CD4-positive, alpha-beta T cell (primary cell): Measurements from ENCODE around the gene CTIF. TPM values are rescaled to one million over a fixed set of nuclear protein-coding genes. Genes with fewer than 3 reads are reported as not detected.
A peak's percentile ranks its signal among the peaks of the same experiment; 100 is the strongest.

Experiments used
- ATAC-seq: fragments of 200-7000 bp; cut with Tn5 transposase; one replicate; pipeline ENCODE4 v1.10.0; 2022; ENCODE audit warnings: mild to moderate bottlenecking; ENCODE audit not compliant: poor library complexity
- CTCF ChIA-PET: fragments of 350-600 bp; sonication (Branson Sonifier 250); formaldehyde crosslinking; loops from one replicate; lab custom pipeline; 2021; ENCODE audit warnings: antibody characterized with exemption, inconsistent platforms; lab: Charles Lee
- POLR2A ChIA-PET: fragments of 350-600 bp; sonication (Branson Sonifier 250); formaldehyde crosslinking; loops from one replicate; lab custom pipeline; 2021; ENCODE audit warnings: antibody characterized with exemption, inconsistent platforms; lab: Charles Lee
- DNase-seq, 14 experiments: peaks; one replicate each; pipeline ENCODE4 v3.0.0-alpha.2; 2013 to 2020; ENCODE audit warnings: mixed read lengths in 2 of 14
- H3K27ac ChIP-seq, 2 donors: one replicate each; pipeline versions ENCODE4 v1.5.1 to v1.7.0; 2013; ENCODE audit warnings: low read length in 2 of 2, low read depth in 1 of 2, mild to moderate bottlenecking in 1 of 2
- H3K27me3 ChIP-seq, 2 experiments: 1 replicate in 1 of 2; 2 replicates in 1 of 2; pipeline versions ENCODE4 v1.6.1 to v1.7.0; 2013; ENCODE audit warnings: low read length in 2 of 2, control low read depth in 1 of 2, mild to moderate bottlenecking in 1 of 2, moderate library complexity in 1 of 2; ENCODE audit not compliant: insufficient read depth in 2 of 2, control insufficient read depth in 1 of 2
- H3K36me3 ChIP-seq: one replicate; pipeline ENCODE4 v1.6.1; 2013; ENCODE audit warnings: low read length, control low read depth; ENCODE audit not compliant: insufficient read depth
- H3K4me1 ChIP-seq: one replicate; pipeline ENCODE4 v1.6.1; 2013; ENCODE audit warnings: low read length, control low read depth; ENCODE audit not compliant: insufficient read depth
- H3K4me3 ChIP-seq: one replicate; pipeline ENCODE4 v1.5.1; 2013; ENCODE audit warnings: mild to moderate bottlenecking, low read length, moderate library complexity
- H3K9me3 ChIP-seq, 2 experiments: 1 replicate in 1 of 2; 2 replicates in 1 of 2; pipeline versions ENCODE4 v1.6.1 to v1.7.0; 2013; ENCODE audit warnings: low read length in 2 of 2, mild to moderate bottlenecking in 2 of 2, control low read depth in 1 of 2, moderate library complexity in 1 of 2; ENCODE audit not compliant: control insufficient read depth in 1 of 2, insufficient read depth in 1 of 2
- H3K27ac Mint-ChIP-seq: one replicate; pipeline ENCODE4 v1.8.0; 2020; ENCODE audit warnings: mixed read lengths
- H3K27me3 Mint-ChIP-seq: one replicate; pipeline ENCODE4 v1.8.0; 2021; ENCODE audit warnings: mixed read lengths
- H3K36me3 Mint-ChIP-seq: one replicate; pipeline ENCODE4 v1.8.0; 2021; ENCODE audit warnings: low read depth, mixed read lengths
- H3K4me1 Mint-ChIP-seq: one replicate; pipeline ENCODE4 v1.8.0; 2021; ENCODE audit warnings: low read depth, mixed read lengths
- H3K4me3 Mint-ChIP-seq: one replicate; pipeline ENCODE4 v1.8.0; 2020; ENCODE audit warnings: mild to moderate bottlenecking, mixed read lengths
- H3K9me3 Mint-ChIP-seq: one replicate; pipeline ENCODE4 v1.8.0; 2020; ENCODE audit warnings: mixed read lengths
- intact Hi-C, 2 experiments: fragments of 100-400 bp; cut with DNase I in 1 of 2; cut with micrococcal nuclease in 1 of 2; formaldehyde crosslinking; loops; one replicate each; pipeline versions ENCODE4 v1.15.1 to v1.9.0; 2023 to 2025; cut with DNase I, micrococcal nuclease
- total RNA-seq, 174 experiments: library from RNA in 2 of 174; stranded (reverse) in 2 of 174; gene quantifications; one replicate each; pipeline ENCODE4 v1.2.3 and lab custom pipeline; 2021 to 2026
- TF ChIP-seq, protein P1 (sequence below): fragments of 200-600 bp; IDR thresholded peaks from one replicate; pipeline ENCODE4 v1.8.0; 2022; ENCODE audit warnings: antibody characterized with exemption, mild to moderate bottlenecking

Gene CTIF
- total RNA-seq, 2 experiments from 2014 or later, result 1.1 to 2.9 TPM

DNA sequence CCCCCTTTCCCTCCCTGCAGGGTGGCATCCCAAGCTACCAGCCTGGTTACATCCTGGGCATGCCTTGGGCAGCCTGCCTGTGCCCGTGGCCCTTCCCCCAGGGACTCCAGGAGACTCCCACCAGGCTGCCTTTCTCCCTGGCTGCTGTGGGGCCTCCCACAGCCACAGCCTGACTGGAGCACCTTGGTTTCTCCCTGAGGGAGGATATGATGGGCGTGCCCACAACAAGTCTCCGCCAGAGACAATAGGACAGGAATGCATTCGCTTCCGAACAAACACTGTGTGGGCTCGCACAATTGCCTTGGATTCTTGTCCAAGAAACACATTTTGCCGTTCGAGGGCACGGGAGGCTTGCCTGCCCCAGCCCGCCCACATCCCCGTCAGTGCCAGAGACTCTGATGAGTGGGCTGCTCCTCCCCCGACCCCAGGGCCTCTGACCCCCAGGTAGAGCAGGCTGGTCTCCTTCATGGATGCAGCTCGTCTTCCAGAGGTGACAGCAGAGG, 309.9 kb downstream of the CTIF start:
- H3K4me1 ChIP-seq, result peaks cover 44% of the 10 kb centered on the region
- CTCF ChIA-PET, result no interaction called here
- H3K36me3 ChIP-seq, result no peaks in the 10 kb centered on the region
- Mint-ChIP-seq H3K4me1 (peaks cover 55% of the 10 kb centered on the region), H3K9me3 (no peaks in the 10 kb centered on the region), H3K27ac (no peak overlapping the region), H3K27me3 (no peaks in the 10 kb centered on the region), H3K36me3 (no peaks in the 10 kb centered on the region), H3K4me3 (no peak overlapping the region)
- no peak for ATAC-seq
- POLR2A ChIA-PET, result interaction anchor here (0.8 kb wide), 1 partner anchor 99 kb away, joined by 4 read pairs; no protein-coding TSS in a partner anchor
- no peak for DNase-seq
- no peak overlapping the region for H3K4me3 ChIP-seq
- H3K27me3 ChIP-seq, result no peaks in the 10 kb centered on the region
- H3K9me3 ChIP-seq, result no peaks in the 10 kb centered on the region
- no peak overlapping the region for H3K27ac ChIP-seq
- TF ChIP-seq, protein P1, sequence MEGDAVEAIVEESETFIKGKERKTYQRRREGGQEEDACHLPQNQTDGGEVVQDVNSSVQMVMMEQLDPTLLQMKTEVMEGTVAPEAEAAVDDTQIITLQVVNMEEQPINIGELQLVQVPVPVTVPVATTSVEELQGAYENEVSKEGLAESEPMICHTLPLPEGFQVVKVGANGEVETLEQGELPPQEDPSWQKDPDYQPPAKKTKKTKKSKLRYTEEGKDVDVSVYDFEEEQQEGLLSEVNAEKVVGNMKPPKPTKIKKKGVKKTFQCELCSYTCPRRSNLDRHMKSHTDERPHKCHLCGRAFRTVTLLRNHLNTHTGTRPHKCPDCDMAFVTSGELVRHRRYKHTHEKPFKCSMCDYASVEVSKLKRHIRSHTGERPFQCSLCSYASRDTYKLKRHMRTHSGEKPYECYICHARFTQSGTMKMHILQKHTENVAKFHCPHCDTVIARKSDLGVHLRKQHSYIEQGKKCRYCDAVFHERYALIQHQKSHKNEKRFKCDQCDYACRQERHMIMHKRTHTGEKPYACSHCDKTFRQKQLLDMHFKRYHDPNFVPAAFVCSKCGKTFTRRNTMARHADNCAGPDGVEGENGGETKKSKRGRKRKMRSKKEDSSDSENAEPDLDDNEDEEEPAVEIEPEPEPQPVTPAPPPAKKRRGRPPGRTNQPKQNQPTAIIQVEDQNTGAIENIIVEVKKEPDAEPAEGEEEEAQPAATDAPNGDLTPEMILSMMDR, result no peak
- intact Hi-C loops, result loop anchor here in 1 of 2 experiments (5.0 kb wide), 1 partner anchor 69 kb away; no protein-coding TSS in a partner anchor

DNA sequence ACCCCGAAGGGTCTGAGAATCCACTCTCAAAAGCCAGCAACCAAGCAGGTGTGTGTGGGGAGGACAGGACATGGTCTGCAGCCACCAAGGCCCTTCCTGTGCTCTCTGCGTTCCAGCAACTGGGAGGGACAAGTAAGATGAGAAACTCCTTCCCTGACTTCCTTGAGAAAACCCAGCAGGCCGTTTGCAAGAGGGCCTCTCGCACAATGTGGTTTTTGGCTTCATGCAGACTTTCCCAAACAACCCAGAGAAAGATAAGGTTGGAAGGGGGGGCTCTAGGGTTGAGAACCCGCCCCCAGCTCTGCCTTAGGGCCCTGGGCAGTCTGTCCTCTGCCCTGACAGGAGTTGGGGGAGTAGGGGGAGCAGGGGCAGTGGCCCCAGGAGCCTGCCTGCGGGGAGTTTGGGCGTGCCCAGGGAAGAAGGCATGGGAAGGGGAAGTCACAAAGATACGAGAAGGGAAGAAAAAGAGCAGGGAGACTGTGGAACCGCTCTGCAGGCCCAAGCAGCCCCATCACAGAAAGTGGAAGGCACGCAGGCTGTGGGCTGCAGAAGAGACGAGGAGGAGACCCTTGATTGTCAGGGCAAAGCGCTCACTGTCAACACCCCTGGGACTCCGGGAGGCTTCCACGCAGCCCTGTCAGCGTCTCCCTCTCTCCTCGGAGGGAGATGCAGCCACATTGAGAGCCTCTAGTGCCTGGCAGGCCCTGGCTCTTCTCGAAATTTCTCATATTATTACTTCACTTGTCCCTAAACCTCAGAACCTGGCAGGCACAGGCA, 312.2 kb downstream of the CTIF start:
- intact Hi-C loops, result no loop called here
- POLR2A ChIA-PET, result interaction anchor here (0.9 to 1.3 kb wide), 2 partner anchors 8 to 19 kb away, joined by 3 read pairs; no protein-coding TSS in a partner anchor
- Mint-ChIP-seq H3K4me3 (no peak overlapping the region), H3K4me1 (peaks cover 56% of the 10 kb centered on the region), H3K27me3 (no peaks in the 10 kb centered on the region), H3K9me3 (no peaks in the 10 kb centered on the region), H3K27ac (no peak overlapping the region), H3K36me3 (no peaks in the 10 kb centered on the region)
- TF ChIP-seq, protein P1, result no peak
- no peak for DNase-seq
- CTCF ChIA-PET, result no interaction called here
- Histone ChIP-seq H3K27me3 (no peaks in the 10 kb centered on the region), H3K9me3 (no peaks in the 10 kb centered on the region), H3K4me1 (peaks cover 35% of the 10 kb centered on the region), H3K4me3 (no peak overlapping the region), H3K27ac (no peak overlapping the region), H3K36me3 (no peaks in the 10 kb centered on the region)
- no peak for ATAC-seq

DNA sequence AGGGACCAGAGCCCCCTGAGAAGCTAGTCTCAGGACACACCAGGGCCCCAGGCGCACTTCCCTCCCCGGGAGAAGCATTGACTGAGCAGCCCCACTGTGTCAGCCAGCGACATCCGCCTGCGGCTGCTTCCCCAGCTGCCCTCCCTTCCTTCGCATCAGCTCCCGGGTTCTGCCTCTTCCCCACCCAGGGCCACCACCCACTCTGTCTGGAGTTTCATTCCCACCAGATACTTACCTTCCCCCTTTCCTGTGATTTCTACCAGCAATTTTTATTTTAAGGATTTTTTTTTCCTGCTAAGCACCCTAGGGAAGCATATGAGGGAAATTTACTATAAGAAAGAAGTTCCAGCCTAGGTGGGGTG, 312.7 kb downstream of the CTIF start:
- POLR2A ChIA-PET, result interaction anchor here (0.9 to 1.3 kb wide), 2 partner anchors 9 to 19 kb away, joined by 3 read pairs; no protein-coding TSS in a partner anchor
- intact Hi-C loops, result no loop called here
- ATAC-seq, result peak; percentile 32

More for the DNA sequence above, 312.7 kb downstream of the CTIF start:
- peak in 2 of 14 experiments; percentile 42 to 48 for DNase-seq
- Mint-ChIP-seq H3K4me1 (peaks cover 59% of the 10 kb centered on the region), H3K36me3 (no peaks in the 10 kb centered on the region), H3K4me3 (no peak overlapping the region), H3K27ac (no peak overlapping the region), H3K9me3 (no peaks in the 10 kb centered on the region), H3K27me3 (no peaks in the 10 kb centered on the region)
- Histone ChIP-seq H3K36me3 (no peaks in the 10 kb centered on the region), H3K9me3 (no peaks in the 10 kb centered on the region), H3K27me3 (no peaks in the 10 kb centered on the region), H3K27ac (no peak overlapping the region), H3K4me3 (no peak overlapping the region), H3K4me1 (peaks cover 36% of the 10 kb centered on the region)
- TF ChIP-seq, protein P1, result no peak
- CTCF ChIA-PET, result no interaction called here
